ENCODE results near the gene ELOVL5. TPM values are rescaled to one million over a fixed set of nuclear protein-coding genes. Genes with fewer than 3 reads are reported as not detected.
A peak's percentile ranks its signal among the peaks of the same experiment; 100 is the strongest.

Gene ELOVL5
- total and polyA plus RNA-seq, 2 donors (not counting 1 experiment from before 2014, with no cell fraction given): 128 to 144 TPM

GRCh38 chr6:53312355-53312754 is 36.4 kb downstream of the ELOVL5 start:
- H2AFZ ChIP-seq (ENCODE audit: insufficient read depth, low read depth, low read length, poor library complexity, severe bottlenecking): no peak overlapping the region
- DNase-seq (no peak), ATAC-seq (ENCODE audit: low read depth) (no peak)
- H3K9ac ChIP-seq (ENCODE audit: low read length): no peak overlapping the region
- WGBS (ENCODE audit: insufficient coverage): no CpG with 5 or more reads among the region's 2 CpGs
- Mint-ChIP-seq H3K27ac (peak overlapping the region; percentile 72), H3K9me3 (ENCODE audit: insufficient read depth) (no peaks in the 10 kb centered on the region), H3K4me1 (peaks cover 94% of the 10 kb centered on the region), H3K27me3 (no peaks in the 10 kb centered on the region), H3K4me3 (peak overlapping the region; percentile 32)
- H3K4me1 ChIP-seq (ENCODE audit: control insufficient read depth in 2 of 2, insufficient read depth in 2 of 2, low read length in 2 of 2): peaks cover 87 to 99% of the 10 kb centered on the region in 2 donors
- no peak overlapping the region for H3K4me3 ChIP-seq (ENCODE audit: control extremely low read depth in 1 of 5, extremely low read depth in 1 of 5, insufficient read depth in 1 of 5, low read depth in 2 of 5, low read length in 4 of 5)
- no peaks in the 10 kb centered on the region for H3K9me3 ChIP-seq (ENCODE audit: control extremely low read depth in 1 of 3, control insufficient read depth in 2 of 3, insufficient read depth in 1 of 3, low read length in 2 of 3)
- intact Hi-C loops (cut with micrococcal nuclease): no loop called here
- TF ChIP-seq EZH2 (IDR thresholded peaks at IDR 0.05; ENCODE audit: borderline replicate concordance, insufficient read depth, low read depth, low read length, poor library complexity, severe bottlenecking): no peak
- TF ChIP-seq CTCF (IDR thresholded peaks at IDR 0.05): no peak
- H3K79me2 ChIP-seq (ENCODE audit: control insufficient read depth, insufficient read depth, low read length): peaks cover 100% of the 10 kb centered on the region
- H3K27me3 ChIP-seq (replicated peaks in 1 of 4; ENCODE audit: control extremely low read depth in 1 of 4, control insufficient read depth in 3 of 4, insufficient read depth in 4 of 4, low read length in 3 of 4): no peaks in the 10 kb centered on the region
- peak overlapping the region in 1 of 2 donors; percentile 86 for H3K27ac ChIP-seq (ENCODE audit: low read length in 2 of 2)
- POLR2A ChIA-PET: interaction anchor here (1.2 kb wide), 1 partner anchor 11 kb away, joined by 3 read pairs; no protein-coding TSS in a partner anchor
- peaks cover 89% of the 10 kb centered on the region for H4K20me1 ChIP-seq (ENCODE audit: control insufficient read depth, insufficient read depth, low read length, poor library complexity, severe bottlenecking)
- peaks cover 4 to 13% of the 10 kb centered on the region in 2 experiments for H3K36me3 ChIP-seq (replicated peaks in 1 of 2; ENCODE audit: control extremely low read depth in 1 of 2, control insufficient read depth in 1 of 2, extremely low read depth in 1 of 2, insufficient read depth in 2 of 2, low read length in 1 of 2)
- CTCF ChIA-PET: interaction anchor here (0.9 to 1.2 kb wide), 2 partner anchors 18 to 172 kb away, joined by 5 to 8 read pairs; no protein-coding TSS in a partner anchor
- peak overlapping the region; percentile 47 for H3K4me2 ChIP-seq (replicated peaks; ENCODE audit: low read depth, low read length, poor library complexity, severe bottlenecking)

- TF ChIP-seq EZH2 (IDR thresholded peaks at IDR 0.05; ENCODE audit: borderline replicate concordance, insufficient read depth, low read depth, low read length, poor library complexity, severe bottlenecking): no peak
- no peak for TF ChIP-seq CTCF (IDR thresholded peaks at IDR 0.05)
- ChIA-PET CTCF (interaction anchor here (1.2 to 3.0 kb wide), 3 partner anchors 11 to 17 kb away, joined by 7 to 9 read pairs (median 8); no protein-coding TSS in a partner anchor), POLR2A (no interaction called here)
- Mint-ChIP-seq H3K27ac (peak overlapping the region; percentile 51), H3K4me1 (peaks cover 94% of the 10 kb centered on the region), H3K9me3 (ENCODE audit: insufficient read depth) (no peaks in the 10 kb centered on the region), H3K27me3 (no peaks in the 10 kb centered on the region), H3K4me3 (peak overlapping the region; percentile 7)
- no peak overlapping the region for H3K4me3 ChIP-seq (ENCODE audit: control extremely low read depth in 1 of 5, extremely low read depth in 1 of 5, insufficient read depth in 1 of 5, low read depth in 2 of 5, low read length in 4 of 5)
- no peak for ATAC-seq (ENCODE audit: low read depth)
- no peaks in the 10 kb centered on the region for H3K9me3 ChIP-seq (ENCODE audit: control extremely low read depth in 1 of 3, control insufficient read depth in 2 of 3, insufficient read depth in 1 of 3, low read length in 2 of 3)
- H3K4me2 ChIP-seq (replicated peaks; ENCODE audit: low read depth, low read length, poor library complexity, severe bottlenecking): peak overlapping the region; percentile 47
- WGBS (ENCODE audit: insufficient coverage): no CpG with 5 or more reads among the region's 3 CpGs
- H3K36me3 ChIP-seq (replicated peaks in 1 of 2; ENCODE audit: control extremely low read depth in 1 of 2, control insufficient read depth in 1 of 2, extremely low read depth in 1 of 2, insufficient read depth in 2 of 2, low read length in 1 of 2): peaks cover 6 to 13% of the 10 kb centered on the region in 2 experiments
- H4K20me1 ChIP-seq (ENCODE audit: control insufficient read depth, insufficient read depth, low read length, poor library complexity, severe bottlenecking): peaks cover 87% of the 10 kb centered on the region
- no peak overlapping the region for H2AFZ ChIP-seq (ENCODE audit: insufficient read depth, low read depth, low read length, poor library complexity, severe bottlenecking)
- no peaks in the 10 kb centered on the region for H3K27me3 ChIP-seq (replicated peaks in 1 of 4; ENCODE audit: control extremely low read depth in 1 of 4, control insufficient read depth in 3 of 4, insufficient read depth in 4 of 4, low read length in 3 of 4)
- H3K4me1 ChIP-seq (ENCODE audit: control insufficient read depth in 2 of 2, insufficient read depth in 2 of 2, low read length in 2 of 2): peaks cover 88 to 100% of the 10 kb centered on the region in 2 donors
- peaks cover 100% of the 10 kb centered on the region for H3K79me2 ChIP-seq (ENCODE audit: control insufficient read depth, insufficient read depth, low read length)
- no peak for DNase-seq
- H3K27ac ChIP-seq (ENCODE audit: low read length in 2 of 2): peak overlapping the region; percentile 11 to 86
- no peak overlapping the region for H3K9ac ChIP-seq (ENCODE audit: low read length)
- intact Hi-C loops (cut with micrococcal nuclease): no loop called here
These were observed 37.2 kb downstream of the ELOVL5 start for GRCh38 chr6:53311586-53311935.
